ENCODE measurements around the gene SEL1L2.

SEL1L2 gene

DNA sequence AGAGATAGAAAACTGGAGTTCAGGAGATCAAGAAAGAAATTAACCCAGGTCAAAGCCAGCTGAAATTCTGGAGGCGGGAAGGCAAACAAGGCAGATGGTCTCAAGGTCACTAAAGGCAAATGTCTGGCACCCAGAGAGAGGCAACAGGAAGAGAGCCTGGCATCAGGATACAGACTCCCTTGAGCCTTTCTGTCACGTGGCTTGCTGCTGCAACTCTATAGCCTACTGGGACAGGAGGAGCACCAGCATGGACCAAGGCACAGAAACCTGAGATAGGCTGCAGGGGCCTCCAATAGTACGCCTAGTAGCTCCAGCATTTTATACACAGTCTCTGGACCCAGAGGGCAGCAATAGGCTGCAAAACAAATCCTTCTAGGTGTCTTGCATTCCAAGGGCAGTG, 75.1 kb downstream of the SEL1L2 start:
- TF ChIP-seq ELF4 (IDR thresholded peaks at IDR 0.05) (no peak), FOXM1 (IDR thresholded peaks at IDR 0.05; ENCODE audit: borderline replicate concordance) (no peak), HDGF (IDR thresholded peaks at IDR 0.05; ENCODE audit: borderline replicate concordance) (no peak), FOXA1 (IDR thresholded peaks at IDR 0.05) (no peak), FOXK2 (IDR thresholded peaks at IDR 0.05) (no peak), TARDBP (IDR thresholded peaks at IDR 0.05) (no peak), ARNT (IDR thresholded peaks at IDR 0.05) (no peak), L3MBTL2 (conservative IDR thresholded peaks at IDR 0.05) (no peak), SUZ12 (IDR thresholded peaks at IDR 0.05) (no peak), SP1 (IDR thresholded peaks at IDR 0.05) (no peak), LEF1 (IDR thresholded peaks at IDR 0.05; ENCODE audit: borderline replicate concordance) (no peak), BHLHE40 (IDR thresholded peaks at IDR 0.05; ENCODE audit: borderline replicate concordance) (no peak), CTBP1 (IDR thresholded peaks at IDR 0.05; ENCODE audit: borderline replicate concordance) (no peak)
- DNase-seq (ENCODE audit: extremely low spot score): no peak
- CTCF ChIA-PET: no interaction called here
- POLR2A ChIA-PET: no interaction called here

DNA sequence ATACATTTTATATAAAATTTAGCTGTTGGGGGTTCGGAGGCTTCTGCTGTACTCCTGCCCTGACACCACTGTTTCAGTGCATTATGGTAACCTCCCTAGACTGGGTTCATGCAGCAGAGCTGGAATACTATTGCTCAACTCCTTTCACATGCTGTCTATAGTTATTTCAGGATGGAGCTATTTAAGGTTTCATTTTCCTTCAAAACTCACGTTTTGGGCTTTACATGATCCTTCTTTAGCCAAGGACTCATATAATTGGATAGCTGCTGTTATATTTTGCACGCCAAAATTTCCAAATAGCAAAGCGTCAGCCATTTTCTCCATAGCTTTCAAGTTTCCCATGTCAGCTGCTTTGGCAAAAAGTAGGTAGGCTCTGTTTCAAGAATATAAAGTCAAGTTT, 76.8 kb downstream of the SEL1L2 start:
- no peak for DNase-seq (ENCODE audit: extremely low spot score)
- CTCF ChIA-PET: no interaction called here
- TF ChIP-seq SP1 (IDR thresholded peaks at IDR 0.05) (no peak), FOXK2 (IDR thresholded peaks at IDR 0.05) (no peak), FOXM1 (IDR thresholded peaks at IDR 0.05; ENCODE audit: borderline replicate concordance) (no peak), ELF4 (IDR thresholded peaks at IDR 0.05) (no peak), ZNF384 (IDR thresholded peaks at IDR 0.05) (no peak), HDGF (IDR thresholded peaks at IDR 0.05; ENCODE audit: borderline replicate concordance) (no peak), BHLHE40 (IDR thresholded peaks at IDR 0.05; ENCODE audit: borderline replicate concordance) (no peak), L3MBTL2 (conservative IDR thresholded peaks at IDR 0.05) (no peak), CTBP1 (IDR thresholded peaks at IDR 0.05; ENCODE audit: borderline replicate concordance) (no peak), ARNT (IDR thresholded peaks at IDR 0.05) (no peak), NFRKB (IDR thresholded peaks at IDR 0.05) (no peak), LEF1 (IDR thresholded peaks at IDR 0.05; ENCODE audit: borderline replicate concordance) (no peak), SUZ12 (IDR thresholded peaks at IDR 0.05) (no peak), TARDBP (IDR thresholded peaks at IDR 0.05) (no peak)
- TF ChIP-seq, protein P1, sequence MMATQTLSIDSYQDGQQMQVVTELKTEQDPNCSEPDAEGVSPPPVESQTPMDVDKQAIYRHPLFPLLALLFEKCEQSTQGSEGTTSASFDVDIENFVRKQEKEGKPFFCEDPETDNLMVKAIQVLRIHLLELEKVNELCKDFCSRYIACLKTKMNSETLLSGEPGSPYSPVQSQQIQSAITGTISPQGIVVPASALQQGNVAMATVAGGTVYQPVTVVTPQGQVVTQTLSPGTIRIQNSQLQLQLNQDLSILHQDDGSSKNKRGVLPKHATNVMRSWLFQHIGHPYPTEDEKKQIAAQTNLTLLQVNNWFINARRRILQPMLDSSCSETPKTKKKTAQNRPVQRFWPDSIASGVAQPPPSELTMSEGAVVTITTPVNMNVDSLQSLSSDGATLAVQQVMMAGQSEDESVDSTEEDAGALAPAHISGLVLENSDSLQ (IDR thresholded peaks at IDR 0.05): no peak
- POLR2A ChIA-PET: no interaction called here

DNA sequence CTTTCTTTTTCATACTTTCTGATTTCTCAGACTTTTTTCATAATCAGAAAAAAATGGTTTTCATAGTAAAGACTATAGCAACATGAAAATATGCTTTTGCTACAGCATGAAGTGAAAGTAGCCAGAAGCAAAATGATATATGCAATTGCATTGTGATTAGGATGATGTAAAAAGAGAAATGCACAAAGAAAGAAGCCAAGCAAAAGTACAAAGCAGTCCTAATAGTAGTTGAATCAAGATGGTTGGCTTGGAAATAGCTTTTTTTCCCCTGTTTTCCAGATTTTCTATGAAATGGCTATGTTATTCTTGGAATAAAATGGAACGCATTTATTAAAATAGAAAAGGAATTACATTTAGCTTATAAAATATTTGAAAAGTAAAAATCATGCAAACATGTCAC, 77.3 kb downstream of the SEL1L2 start:
- TF ChIP-seq BHLHE40 (IDR thresholded peaks at IDR 0.05; ENCODE audit: borderline replicate concordance) (no peak), SP1 (IDR thresholded peaks at IDR 0.05) (no peak), LEF1 (IDR thresholded peaks at IDR 0.05; ENCODE audit: borderline replicate concordance) (no peak), L3MBTL2 (conservative IDR thresholded peaks at IDR 0.05) (no peak), TARDBP (IDR thresholded peaks at IDR 0.05) (no peak), ELF4 (IDR thresholded peaks at IDR 0.05) (no peak), ARNT (IDR thresholded peaks at IDR 0.05) (no peak), SUZ12 (IDR thresholded peaks at IDR 0.05) (no peak), FOXA1 (IDR thresholded peaks at IDR 0.05) (no peak), ZNF384 (IDR thresholded peaks at IDR 0.05) (no peak)
- TF ChIP-seq, protein P1 (IDR thresholded peaks at IDR 0.05): no peak
- ChIA-PET CTCF (no interaction called here), POLR2A (no interaction called here)
- no peak for DNase-seq (ENCODE audit: extremely low spot score)

DNA sequence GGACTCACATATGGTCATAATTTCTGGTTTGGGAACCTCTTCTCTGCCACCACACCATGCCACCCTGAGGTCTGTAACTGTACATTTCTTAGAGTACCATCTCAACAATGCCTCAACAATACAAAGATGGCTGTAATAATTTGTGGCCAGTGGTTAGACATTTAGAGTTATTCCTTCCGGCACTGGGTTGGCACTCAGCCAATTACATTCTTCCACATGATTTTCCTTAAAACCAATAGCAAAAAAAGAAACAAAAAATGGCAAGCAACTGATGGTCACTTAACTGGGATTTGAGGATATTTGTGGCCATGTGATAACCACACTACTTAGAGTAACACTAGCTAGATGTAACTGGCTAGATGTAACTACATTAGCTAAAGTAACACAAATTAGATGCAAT, 79.9 kb downstream of the SEL1L2 start:
- POLR2A ChIA-PET: no interaction called here
- TF ChIP-seq FOXM1 (IDR thresholded peaks at IDR 0.05; ENCODE audit: borderline replicate concordance) (no peak), FOXA1 (IDR thresholded peaks at IDR 0.05) (no peak), ZNF384 (IDR thresholded peaks at IDR 0.05) (no peak), BHLHE40 (IDR thresholded peaks at IDR 0.05; ENCODE audit: borderline replicate concordance) (no peak), SP1 (IDR thresholded peaks at IDR 0.05) (no peak), HDGF (IDR thresholded peaks at IDR 0.05; ENCODE audit: borderline replicate concordance) (no peak), LEF1 (IDR thresholded peaks at IDR 0.05; ENCODE audit: borderline replicate concordance) (no peak), SUZ12 (IDR thresholded peaks at IDR 0.05) (no peak), ARNT (IDR thresholded peaks at IDR 0.05) (no peak), ELF4 (IDR thresholded peaks at IDR 0.05) (no peak), NFRKB (IDR thresholded peaks at IDR 0.05) (no peak)
- TF ChIP-seq, protein P1 (IDR thresholded peaks at IDR 0.05): no peak
- no peak for DNase-seq (ENCODE audit: extremely low spot score)
- CTCF ChIA-PET: no interaction called here

DNA sequence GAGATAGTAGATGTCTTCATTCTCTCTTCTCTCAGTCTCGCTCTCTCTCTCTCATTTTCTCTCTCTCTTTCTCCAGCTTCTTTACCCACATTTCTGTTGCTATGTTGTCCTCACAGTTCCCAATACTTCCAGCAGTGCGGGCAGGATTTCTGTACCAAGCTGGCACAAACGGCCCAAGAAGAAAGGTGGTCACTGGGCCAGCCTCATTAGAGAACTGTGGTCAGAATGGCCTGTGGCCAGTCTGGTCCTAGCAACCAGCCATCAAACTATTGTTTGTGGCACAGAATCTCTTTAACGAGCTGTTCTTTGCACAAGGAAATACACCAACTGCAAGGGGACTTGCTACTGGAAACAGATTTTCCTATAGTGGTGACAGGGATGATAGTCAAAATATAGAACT, 81.3 kb downstream of the SEL1L2 start:
- POLR2A ChIA-PET: no interaction called here
- CTCF ChIA-PET: no interaction called here
- TF ChIP-seq HDGF (IDR thresholded peaks at IDR 0.05; ENCODE audit: borderline replicate concordance) (no peak), L3MBTL2 (conservative IDR thresholded peaks at IDR 0.05) (no peak), ARNT (IDR thresholded peaks at IDR 0.05) (no peak), LEF1 (IDR thresholded peaks at IDR 0.05; ENCODE audit: borderline replicate concordance) (no peak), TARDBP (IDR thresholded peaks at IDR 0.05) (no peak), CTBP1 (IDR thresholded peaks at IDR 0.05; ENCODE audit: borderline replicate concordance) (no peak), ELF4 (IDR thresholded peaks at IDR 0.05) (no peak), FOXK2 (IDR thresholded peaks at IDR 0.05) (no peak), FOXM1 (IDR thresholded peaks at IDR 0.05; ENCODE audit: borderline replicate concordance) (no peak), BHLHE40 (IDR thresholded peaks at IDR 0.05; ENCODE audit: borderline replicate concordance) (no peak), FOXA1 (IDR thresholded peaks at IDR 0.05) (no peak), NFRKB (IDR thresholded peaks at IDR 0.05) (no peak), ZNF384 (IDR thresholded peaks at IDR 0.05) (no peak), SUZ12 (IDR thresholded peaks at IDR 0.05) (no peak), SP1 (IDR thresholded peaks at IDR 0.05) (no peak)
- TF ChIP-seq, protein P1 (IDR thresholded peaks at IDR 0.05): no peak
- no peak for DNase-seq (ENCODE audit: extremely low spot score)
